Measurements from ENCODE around the gene EGFR.

EGFR gene

GRCh38 chr7:55018361-55019190, at the start of gene EGFR:
TSS of gene EGFR (plus strand) at chr7:55019017. CDS start at chr7:55019278, 261 bp downstream.
- no peak for DNase-seq (ENCODE audit: low read depth in 2 of 2)

GRCh38 chr7:54969208-54969967, 49.4 kb upstream of the EGFR start:
- DNase-seq (ENCODE audit: low read depth in 2 of 2): no peak

GRCh38 chr7:54972733-54973294, 46.0 kb upstream of the EGFR start:
- no peak for DNase-seq (ENCODE audit: low read depth in 2 of 2)

- no peak for DNase-seq (ENCODE audit: low read depth in 2 of 2)
Observed at GRCh38 chr7:54978364-54979116, 40.3 kb upstream of the EGFR start.

- DNase-seq (ENCODE audit: low read depth in 2 of 2): no peak
Observed at GRCh38 chr7:54980521-54980920, 38.3 kb upstream of the EGFR start.

- no peak for DNase-seq (ENCODE audit: low read depth in 2 of 2)
Observed at GRCh38 chr7:54981913-54982312, 36.9 kb upstream of the EGFR start.

GRCh38 chr7:54985426-54986330, 33.1 kb upstream of the EGFR start:
- DNase-seq (ENCODE audit: low read depth in 2 of 2): no peak

- DNase-seq (ENCODE audit: low read depth in 2 of 2): no peak
Observed at GRCh38 chr7:54986716-54987115, 32.1 kb upstream of the EGFR start.

GRCh38 chr7:54987772-54988171, 31.0 kb upstream of the EGFR start:
- no peak for DNase-seq (ENCODE audit: low read depth in 2 of 2)

- DNase-seq (ENCODE audit: low read depth in 2 of 2): no peak
Observed at GRCh38 chr7:54988516-54988915, 30.3 kb upstream of the EGFR start.

GRCh38 chr7:54989453-54990225, 29.2 kb upstream of the EGFR start:
- no peak for DNase-seq (ENCODE audit: low read depth in 2 of 2)

GRCh38 chr7:54991341-54991740, 27.5 kb upstream of the EGFR start:
- DNase-seq (ENCODE audit: low read depth in 2 of 2): no peak

GRCh38 chr7:54992871-54993475, 25.8 kb upstream of the EGFR start:
- DNase-seq (ENCODE audit: low read depth in 2 of 2): no peak

- no peak for DNase-seq (ENCODE audit: low read depth in 2 of 2)
Observed at GRCh38 chr7:54995166-54995565, 23.7 kb upstream of the EGFR start.

GRCh38 chr7:54995610-54996363, 23.0 kb upstream of the EGFR start:
- no peak for DNase-seq (ENCODE audit: low read depth in 2 of 2)

- DNase-seq (ENCODE audit: low read depth in 2 of 2): no peak
Observed at GRCh38 chr7:54996391-54996790, 22.4 kb upstream of the EGFR start.

GRCh38 chr7:55004579-55004978, 14.2 kb upstream of the EGFR start:
- DNase-seq (ENCODE audit: low read depth in 2 of 2): no peak

GRCh38 chr7:55005241-55005851, 13.5 kb upstream of the EGFR start:
- no peak for DNase-seq (ENCODE audit: low read depth in 2 of 2)

GRCh38 chr7:55006499-55006898, 12.3 kb upstream of the EGFR start:
- no peak for DNase-seq (ENCODE audit: low read depth in 2 of 2)

Data from activated CD8-positive, alpha-beta memory T cell treated with anti-CD3 and anti-CD28 coated beads for 4 hours (primary cell).